ENCODE measurements around the gene EHF. TPM values are rescaled to one million over a fixed set of nuclear protein-coding genes. Genes with fewer than 3 reads are reported as not detected.
"Not testable (repeated sequence)": the region's sequence is repeated elsewhere in the genome, so short reads cannot be mapped to it uniquely, and the experiment has no call there.

The EHF gene
- total RNA-seq, 1 experiment from 2014 or later, result 1.1 TPM

- no peak for TF ChIP-seq CTCF (IDR thresholded peaks at IDR 0.05; ENCODE audit: unreplicated experiment)
- Mint-ChIP-seq H3K27me3 (ENCODE audit: insufficient read depth, unreplicated experiment) (no peaks in the 10 kb centered on the region), H3K4me1 (ENCODE audit: insufficient read depth, unreplicated experiment) (peaks cover 42% of the 10 kb centered on the region), H3K27ac (ENCODE audit: low read depth, unreplicated experiment) (no peak overlapping the region), H3K9me3 (ENCODE audit: unreplicated experiment) (no peaks in the 10 kb centered on the region), H3K36me3 (ENCODE audit: insufficient read depth, unreplicated experiment) (peaks cover 5% of the 10 kb centered on the region), H3K4me3 (ENCODE audit: unreplicated experiment) (no peak overlapping the region)
- ChIA-PET CTCF (no interaction called here), POLR2A (interaction anchor here (0.7 to 5.5 kb wide), 10 partner anchors 23 to 704 kb away, joined by 3 to 63 read pairs (median 4); no protein-coding TSS in a partner anchor)
- no TSS peak for BruUV-seq (replicated peaks)
- intact Hi-C loops (cut with micrococcal nuclease), result loop anchor here (10.0 kb wide), 1 partner anchor 71 kb away; no protein-coding TSS in a partner anchor
- no peak for DNase-seq (ENCODE audit: unreplicated experiment)
Observed at GRCh38 chr11:34683396-34683795, 62.5 kb downstream of the EHF start.

DNA sequence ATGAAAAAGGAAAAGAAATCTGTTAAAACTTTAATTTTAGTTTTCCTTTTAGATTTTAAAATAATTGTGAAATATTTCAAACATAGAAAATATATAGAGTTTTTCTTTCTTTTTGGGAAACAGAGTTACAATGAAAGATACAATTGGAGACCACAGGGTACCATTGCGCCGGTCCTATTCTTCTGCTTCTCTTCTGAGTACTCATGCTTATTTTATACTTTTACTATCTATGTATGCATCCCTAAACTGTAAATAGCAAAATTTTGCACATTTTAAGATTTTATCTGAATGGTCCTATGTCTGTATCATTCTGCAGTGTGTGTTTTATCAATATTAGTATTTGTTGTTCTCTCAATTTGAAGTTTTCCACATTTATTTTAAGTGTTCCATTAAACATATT is 65.0 kb downstream of the EHF start:
- TF ChIP-seq CTCF (IDR thresholded peaks at IDR 0.05; ENCODE audit: unreplicated experiment), result no peak
- peak overlapping the region; percentile 93 for H3K27ac Mint-ChIP-seq (ENCODE audit: low read depth, unreplicated experiment)
- CTCF ChIA-PET, result interaction anchor here (0.7 to 2.1 kb wide), 2 partner anchors 99 to 184 kb away, joined by 3 to 9 read pairs; no protein-coding TSS in a partner anchor
- H3K27me3 Mint-ChIP-seq (ENCODE audit: insufficient read depth, unreplicated experiment), result no peaks in the 10 kb centered on the region
- POLR2A ChIA-PET, result interaction anchor here (1.0 to 3.7 kb wide), 5 partner anchors 15 to 169 kb away, joined by 5 to 35 read pairs (median 22); no protein-coding TSS in a partner anchor
- H3K4me1 Mint-ChIP-seq (ENCODE audit: insufficient read depth, unreplicated experiment), result peaks cover 38% of the 10 kb centered on the region
- H3K36me3 Mint-ChIP-seq (ENCODE audit: insufficient read depth, unreplicated experiment), result peaks cover 5% of the 10 kb centered on the region
- TSS peak; percentile 76 for BruUV-seq (replicated peaks)
- no peak for DNase-seq (ENCODE audit: unreplicated experiment)
- no peaks in the 10 kb centered on the region for H3K9me3 Mint-ChIP-seq (ENCODE audit: unreplicated experiment)
- H3K4me3 Mint-ChIP-seq (ENCODE audit: unreplicated experiment), result no peak overlapping the region
- intact Hi-C loops (cut with micrococcal nuclease), result loop anchor here (2.0 to 10.0 kb wide), 2 partner anchors 31 to 69 kb away; no protein-coding TSS in a partner anchor

- intact Hi-C loops (cut with micrococcal nuclease); H3K36me3 Mint-ChIP-seq (ENCODE audit: insufficient read depth, unreplicated experiment); H3K27me3 Mint-ChIP-seq (ENCODE audit: insufficient read depth, unreplicated experiment); CTCF ChIA-PET; H3K27ac Mint-ChIP-seq (ENCODE audit: low read depth, unreplicated experiment); DNase-seq (ENCODE audit: unreplicated experiment); H3K4me1 Mint-ChIP-seq (ENCODE audit: insufficient read depth, unreplicated experiment); BruUV-seq (replicated peaks); POLR2A ChIA-PET; H3K4me3 Mint-ChIP-seq (ENCODE audit: unreplicated experiment): not testable (repeated sequence)
- peaks cover 14% of the 10 kb centered on the region for H3K9me3 Mint-ChIP-seq (ENCODE audit: unreplicated experiment)
Observed at GRCh38 chr11:34692299-34692698, 71.4 kb downstream of the EHF start.

DNA sequence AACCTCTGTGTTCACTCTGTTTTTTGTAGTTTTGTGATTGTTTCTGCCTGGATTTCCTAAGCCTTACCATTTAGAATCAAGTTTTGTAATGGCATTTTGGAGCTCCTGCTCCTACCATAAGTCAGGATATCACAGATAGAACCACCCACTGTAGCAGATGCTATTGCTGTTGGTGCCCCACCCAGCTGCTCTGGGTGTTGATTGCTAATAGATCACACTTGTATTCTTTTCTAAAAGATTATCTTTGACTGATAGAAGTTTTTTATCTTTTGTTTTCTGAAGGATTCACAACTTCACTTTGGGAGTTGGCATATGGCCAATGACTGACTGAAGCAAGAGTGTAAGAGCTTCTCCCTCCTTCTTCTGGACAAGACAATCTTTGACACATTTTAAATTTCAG is 76.0 kb downstream of the EHF start:
- H3K36me3 Mint-ChIP-seq (ENCODE audit: insufficient read depth, unreplicated experiment), result no peaks in the 10 kb centered on the region
- H3K27ac Mint-ChIP-seq (ENCODE audit: low read depth, unreplicated experiment), result no peak overlapping the region
- ChIA-PET CTCF (no interaction called here), POLR2A (no interaction called here)
- no peak for TF ChIP-seq CTCF (IDR thresholded peaks at IDR 0.05; ENCODE audit: unreplicated experiment)
- no peak for DNase-seq (ENCODE audit: unreplicated experiment)
- peaks cover 14% of the 10 kb centered on the region for H3K9me3 Mint-ChIP-seq (ENCODE audit: unreplicated experiment)
- intact Hi-C loops (cut with micrococcal nuclease), result no loop called here
- H3K4me3 Mint-ChIP-seq (ENCODE audit: unreplicated experiment), result no peak overlapping the region
- no TSS peak for BruUV-seq (replicated peaks)
- H3K27me3 Mint-ChIP-seq (ENCODE audit: insufficient read depth, unreplicated experiment), result no peaks in the 10 kb centered on the region
- no peaks in the 10 kb centered on the region for H3K4me1 Mint-ChIP-seq (ENCODE audit: insufficient read depth, unreplicated experiment)
